BE2C (cell line): ENCODE measurements around the gene SH3GL1.

ENCODE experiments used
- DNase-seq: peaks from one replicate; pipeline ENCODE4 v3.0.0-alpha.2; 2020
- H3K27me3 ChIP-seq: fragments of 250-450 bp; sonication (Bioruptor Pico); 2 replicates; pipeline ENCODE4 v1.5.1; 2020; ENCODE audit warnings: mild to moderate bottlenecking
- H3K36me3 ChIP-seq: fragments of 250-450 bp; sonication (Bioruptor Pico); 2 replicates; pipeline ENCODE4 v1.5.1; 2020; ENCODE audit warnings: mild to moderate bottlenecking
- H3K4me1 ChIP-seq: fragments of 250-450 bp; sonication (Bioruptor Pico); 2 replicates; pipeline ENCODE4 v1.5.1; 2020
- H3K4me3 ChIP-seq: 2 replicates; pipeline ENCODE4 v1.5.1; 2011; ENCODE audit warnings: low read depth, low read length
- H3K9me3 ChIP-seq: fragments of 250-450 bp; sonication (Bioruptor Pico); 2 replicates; pipeline ENCODE4 v1.5.1; 2020
- TF ChIP-seq, protein P1 (sequence below): IDR thresholded peaks from 2 replicates; pipeline ENCODE4 v1.5.1; 2012; ENCODE audit warnings: mild to moderate bottlenecking, low read depth, low read length

The SH3GL1 gene

DNA sequence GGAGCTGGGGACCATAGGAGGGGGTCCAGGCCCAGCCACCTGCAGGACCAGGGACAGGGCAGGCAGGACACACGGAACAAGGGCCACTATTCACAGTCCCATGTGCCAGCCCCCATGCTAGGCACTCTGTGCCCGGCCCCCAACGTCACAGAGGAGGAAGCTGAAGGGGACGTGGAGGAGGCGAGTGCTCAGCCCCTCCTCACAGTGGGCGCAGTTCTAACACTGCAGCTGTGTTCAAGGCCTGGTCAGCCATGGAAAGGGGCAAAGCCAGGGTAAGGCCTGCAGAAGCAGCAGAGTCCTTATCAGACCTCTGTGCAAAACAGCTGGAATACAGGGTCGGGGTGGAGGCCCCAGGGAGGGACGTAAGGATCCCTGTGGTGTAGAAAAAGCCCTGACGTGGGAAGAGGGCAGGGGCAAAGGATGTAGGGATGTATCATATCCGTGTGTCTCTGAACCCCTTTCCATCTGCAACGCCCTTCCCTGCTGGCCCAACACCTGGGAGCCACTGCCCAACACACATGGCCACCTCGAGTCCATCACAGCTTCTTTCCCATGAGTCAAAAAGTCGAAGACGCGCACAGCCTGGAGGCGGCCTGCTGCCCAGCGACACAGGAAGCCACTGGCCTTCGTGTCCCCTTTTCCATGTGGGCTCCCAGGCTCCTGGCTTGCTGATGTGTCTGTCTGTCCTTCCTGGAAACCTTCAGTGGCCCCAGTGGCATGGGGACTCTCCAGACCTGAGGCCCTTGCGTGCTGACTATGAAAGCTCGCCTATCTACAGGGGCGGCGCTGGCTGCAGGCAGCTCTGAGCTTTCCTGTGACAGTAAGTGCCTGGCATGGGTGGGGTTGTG is 28.0 kb downstream of the SH3GL1 start:
- Histone ChIP-seq H3K27me3 (no peaks in the 10 kb centered on the region), H3K9me3 (no peaks in the 10 kb centered on the region), H3K4me1 (peaks cover 42% of the 10 kb centered on the region), H3K36me3 (no peaks in the 10 kb centered on the region; the same call in 1 of the 2 replicates), H3K4me3 (no peak overlapping the region)
- TF ChIP-seq, protein P1, sequence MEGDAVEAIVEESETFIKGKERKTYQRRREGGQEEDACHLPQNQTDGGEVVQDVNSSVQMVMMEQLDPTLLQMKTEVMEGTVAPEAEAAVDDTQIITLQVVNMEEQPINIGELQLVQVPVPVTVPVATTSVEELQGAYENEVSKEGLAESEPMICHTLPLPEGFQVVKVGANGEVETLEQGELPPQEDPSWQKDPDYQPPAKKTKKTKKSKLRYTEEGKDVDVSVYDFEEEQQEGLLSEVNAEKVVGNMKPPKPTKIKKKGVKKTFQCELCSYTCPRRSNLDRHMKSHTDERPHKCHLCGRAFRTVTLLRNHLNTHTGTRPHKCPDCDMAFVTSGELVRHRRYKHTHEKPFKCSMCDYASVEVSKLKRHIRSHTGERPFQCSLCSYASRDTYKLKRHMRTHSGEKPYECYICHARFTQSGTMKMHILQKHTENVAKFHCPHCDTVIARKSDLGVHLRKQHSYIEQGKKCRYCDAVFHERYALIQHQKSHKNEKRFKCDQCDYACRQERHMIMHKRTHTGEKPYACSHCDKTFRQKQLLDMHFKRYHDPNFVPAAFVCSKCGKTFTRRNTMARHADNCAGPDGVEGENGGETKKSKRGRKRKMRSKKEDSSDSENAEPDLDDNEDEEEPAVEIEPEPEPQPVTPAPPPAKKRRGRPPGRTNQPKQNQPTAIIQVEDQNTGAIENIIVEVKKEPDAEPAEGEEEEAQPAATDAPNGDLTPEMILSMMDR, result no peak
- DNase-seq, result no peak

DNA sequence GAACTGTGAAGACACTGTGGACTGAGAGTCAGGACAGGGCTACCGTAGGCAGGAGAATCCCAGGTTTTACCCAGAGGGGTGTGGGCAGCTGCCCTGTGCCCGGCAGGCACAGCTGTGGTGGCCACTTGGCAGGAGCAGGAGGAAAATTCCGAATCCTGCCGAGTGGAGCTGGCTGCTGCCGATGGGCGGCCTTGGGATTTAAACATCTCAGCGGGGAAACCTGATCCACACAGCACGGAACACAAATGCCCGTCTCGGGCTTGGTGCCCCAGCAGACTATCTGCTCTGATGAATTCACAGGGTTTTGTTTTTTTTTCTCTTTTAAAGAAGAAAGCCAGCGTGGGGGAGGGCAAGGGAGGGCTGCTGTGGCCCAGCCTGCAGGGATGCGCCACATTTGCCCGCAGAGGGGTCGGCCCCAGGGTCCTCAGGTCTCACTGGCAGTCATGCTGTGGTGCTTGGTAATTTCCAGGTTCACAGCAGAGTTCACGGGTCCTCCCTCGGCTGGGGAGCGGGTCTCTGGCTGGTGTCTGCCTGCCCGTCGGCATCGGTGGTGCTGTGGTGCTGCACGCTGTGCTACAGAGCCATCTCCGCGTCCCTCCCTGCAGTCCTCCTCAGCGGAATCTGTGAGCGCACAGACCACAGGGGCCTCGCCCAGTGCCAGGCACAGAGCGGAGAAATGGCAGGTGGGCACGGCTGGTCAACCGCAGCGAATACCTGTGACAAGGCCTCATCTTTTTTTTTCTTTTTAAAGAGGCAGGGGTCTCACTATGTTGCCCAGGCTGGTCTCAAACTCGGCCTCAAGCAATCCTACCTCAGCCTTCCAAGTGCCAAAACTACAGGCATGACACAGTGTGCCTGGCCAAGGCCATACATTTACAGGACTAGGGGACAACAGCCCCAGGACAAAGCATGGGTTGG is 28.8 kb downstream of the SH3GL1 start:
- peaks cover 37% of the 10 kb centered on the region for H3K4me1 ChIP-seq
- no peaks in the 10 kb centered on the region for H3K27me3 ChIP-seq
- no peak overlapping the region for H3K4me3 ChIP-seq
- TF ChIP-seq, protein P1, result no peak
- peaks cover 3% of the 10 kb centered on the region for H3K36me3 ChIP-seq
- H3K9me3 ChIP-seq, result no peaks in the 10 kb centered on the region
- no peak for DNase-seq

DNA sequence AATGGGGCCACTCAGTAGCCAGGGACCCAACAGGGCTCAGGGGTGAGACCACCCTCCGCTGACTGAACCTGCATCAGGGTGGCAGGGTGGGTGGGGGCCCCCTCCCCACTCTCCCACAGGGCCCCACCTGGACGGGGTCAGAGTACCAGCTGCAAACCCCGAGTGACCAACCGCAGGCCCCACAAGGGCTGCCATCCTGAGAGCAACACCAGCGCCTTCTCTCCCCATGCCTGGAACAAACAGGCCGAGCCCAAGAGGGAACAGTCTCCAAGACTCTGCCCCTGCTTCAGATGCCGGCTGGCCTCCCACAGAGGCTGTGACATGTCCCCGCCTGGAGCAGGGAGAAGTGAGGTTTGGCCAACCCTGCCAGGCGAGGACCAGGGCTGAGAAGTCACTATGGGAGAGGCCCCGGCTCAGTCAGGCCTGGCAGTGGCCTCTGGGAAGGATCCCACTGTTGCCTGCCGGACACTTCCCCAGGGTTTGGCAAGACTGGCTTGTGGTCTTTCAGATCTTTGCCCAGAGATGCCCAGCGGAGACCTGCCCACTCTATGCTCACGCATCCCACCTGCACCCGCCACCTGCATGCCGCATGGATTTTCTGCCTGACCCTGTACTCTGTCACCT is 29.8 kb downstream of the SH3GL1 start:
- no peaks in the 10 kb centered on the region for H3K9me3 ChIP-seq
- DNase-seq, result no peak
- H3K4me3 ChIP-seq, result no peak overlapping the region
- peaks cover 30% of the 10 kb centered on the region for H3K4me1 ChIP-seq
- H3K27me3 ChIP-seq, result no peaks in the 10 kb centered on the region
- H3K36me3 ChIP-seq, result peaks cover 13% of the 10 kb centered on the region
- TF ChIP-seq, protein P1, result no peak

DNA sequence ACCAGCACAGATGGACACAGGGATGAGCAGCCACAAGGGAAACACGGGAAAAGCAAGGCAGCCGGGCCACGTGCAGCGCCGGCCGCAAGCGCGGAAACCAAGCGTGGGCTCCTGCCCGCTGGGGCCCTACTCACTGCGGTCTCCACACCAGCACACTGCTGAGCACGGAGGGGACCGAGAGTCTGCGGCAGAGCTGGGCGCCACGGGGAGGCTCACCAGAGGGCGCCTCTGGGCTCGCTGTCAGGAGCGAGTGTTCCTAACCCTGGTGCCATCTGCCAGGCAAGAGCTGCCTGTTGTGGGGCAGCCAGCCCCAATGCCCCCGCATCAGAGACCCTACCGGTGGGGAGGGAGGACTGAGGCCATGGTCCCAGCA is 30.5 kb downstream of the SH3GL1 start:
- Histone ChIP-seq H3K4me3 (no peak overlapping the region), H3K4me1 (peaks cover 24% of the 10 kb centered on the region), H3K27me3 (no peaks in the 10 kb centered on the region), H3K9me3 (no peaks in the 10 kb centered on the region), H3K36me3 (peaks cover 20% of the 10 kb centered on the region)
- TF ChIP-seq, protein P1, result peak; percentile 19; the same call in 1 of the 2 replicates
- DNase-seq, result peak; percentile 48

DNA sequence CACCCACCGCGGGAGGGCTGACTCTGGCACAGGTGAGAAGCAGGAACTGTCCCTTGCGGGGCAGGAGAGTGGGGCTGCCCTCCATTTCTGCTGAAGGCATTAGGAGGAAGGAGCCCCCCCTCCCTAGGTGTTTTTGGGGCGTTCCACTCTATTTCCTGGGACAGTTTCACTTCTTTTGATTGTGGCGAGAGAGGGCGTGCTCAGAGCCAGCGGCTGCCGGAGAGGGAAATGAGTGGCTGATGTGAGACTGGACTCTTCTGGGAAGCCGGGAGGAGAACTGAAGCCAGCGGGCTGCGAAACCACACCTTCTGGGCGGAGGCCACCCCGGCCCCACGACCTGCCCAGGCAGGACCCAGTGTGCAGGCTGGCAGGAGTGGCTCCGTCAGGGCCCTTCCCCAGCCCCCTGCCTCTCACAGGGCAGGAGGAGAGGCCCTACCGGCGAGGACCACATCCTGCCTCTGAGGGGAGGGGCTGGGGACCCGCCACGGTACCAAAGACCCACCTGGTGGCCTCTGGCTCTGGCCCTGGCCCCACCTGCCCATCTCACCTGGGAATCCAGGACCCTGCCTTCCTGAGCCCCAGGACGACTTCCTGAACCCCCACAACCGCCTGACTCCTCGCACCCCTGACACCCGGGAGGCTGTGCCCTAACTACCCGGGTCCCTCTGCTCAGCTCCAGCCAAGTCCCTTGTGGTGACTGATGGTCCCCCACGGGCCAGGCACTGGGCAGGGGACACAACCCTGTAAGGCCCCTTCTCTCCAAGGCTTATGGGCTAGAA is 31.0 kb downstream of the SH3GL1 start:
- H3K4me3 ChIP-seq, result no peak overlapping the region
- peaks cover 18% of the 10 kb centered on the region for H3K4me1 ChIP-seq
- DNase-seq, result no peak

More for the DNA sequence above, 31.0 kb downstream of the SH3GL1 start:
- Histone ChIP-seq H3K36me3 (peaks cover 22% of the 10 kb centered on the region), H3K27me3 (no peaks in the 10 kb centered on the region), H3K9me3 (no peaks in the 10 kb centered on the region)
- TF ChIP-seq, protein P1, result no peak
